ENCODE measurements around the gene MORN5.

DNA sequence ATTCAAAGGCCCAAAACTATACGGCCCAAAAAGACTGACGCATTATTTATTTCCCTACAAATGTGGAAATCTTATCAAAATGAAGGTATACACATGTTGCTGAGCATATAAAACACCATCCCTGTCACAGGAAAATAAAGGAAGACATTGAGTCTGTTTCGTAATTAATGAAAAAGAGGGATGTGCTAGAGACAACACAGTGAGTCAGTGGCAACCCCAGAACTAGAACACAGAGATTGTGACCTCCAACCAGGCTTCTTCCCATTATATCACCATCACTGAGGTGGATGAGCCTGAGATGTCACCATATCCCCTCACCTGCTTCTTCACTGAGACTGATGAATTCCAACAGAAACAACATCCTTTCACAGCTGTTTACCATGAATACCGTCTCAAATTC is 3.9 kb upstream of the MORN5 start:
- TF ChIP-seq HDGF (IDR thresholded peaks at IDR 0.05) (no peak), NRF1 (conservative IDR thresholded peaks at IDR 0.05 in 1 of 2, IDR thresholded peaks at IDR 0.05 in 1 of 2) (no peak), POLR2AphosphoS2 (IDR thresholded peaks at IDR 0.05; ENCODE audit: low read length) (no peak), TGIF2 (CRISPR knock-in tag; IDR thresholded peaks at IDR 0.05) (no peak), KAT2B (IDR thresholded peaks at IDR 0.05; ENCODE audit: low read depth, low read length) (no peak), LEF1 (IDR thresholded peaks at IDR 0.05) (no peak), ZFPM2 (CRISPR knock-in tag; IDR thresholded peaks at IDR 0.05) (no peak), FOXJ3 (CRISPR knock-in tag; IDR thresholded peaks at IDR 0.05) (no peak), XRCC5 (IDR thresholded peaks at IDR 0.05; ENCODE audit: low read depth, low read length) (no peak), ZNF165 (CRISPR knock-in tag; IDR thresholded peaks at IDR 0.05; ENCODE audit: borderline replicate concordance) (no peak)
- TF ChIP-seq, protein P1, sequence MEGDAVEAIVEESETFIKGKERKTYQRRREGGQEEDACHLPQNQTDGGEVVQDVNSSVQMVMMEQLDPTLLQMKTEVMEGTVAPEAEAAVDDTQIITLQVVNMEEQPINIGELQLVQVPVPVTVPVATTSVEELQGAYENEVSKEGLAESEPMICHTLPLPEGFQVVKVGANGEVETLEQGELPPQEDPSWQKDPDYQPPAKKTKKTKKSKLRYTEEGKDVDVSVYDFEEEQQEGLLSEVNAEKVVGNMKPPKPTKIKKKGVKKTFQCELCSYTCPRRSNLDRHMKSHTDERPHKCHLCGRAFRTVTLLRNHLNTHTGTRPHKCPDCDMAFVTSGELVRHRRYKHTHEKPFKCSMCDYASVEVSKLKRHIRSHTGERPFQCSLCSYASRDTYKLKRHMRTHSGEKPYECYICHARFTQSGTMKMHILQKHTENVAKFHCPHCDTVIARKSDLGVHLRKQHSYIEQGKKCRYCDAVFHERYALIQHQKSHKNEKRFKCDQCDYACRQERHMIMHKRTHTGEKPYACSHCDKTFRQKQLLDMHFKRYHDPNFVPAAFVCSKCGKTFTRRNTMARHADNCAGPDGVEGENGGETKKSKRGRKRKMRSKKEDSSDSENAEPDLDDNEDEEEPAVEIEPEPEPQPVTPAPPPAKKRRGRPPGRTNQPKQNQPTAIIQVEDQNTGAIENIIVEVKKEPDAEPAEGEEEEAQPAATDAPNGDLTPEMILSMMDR (IDR thresholded peaks at IDR 0.05 in 2 of 3, conservative IDR thresholded peaks at IDR 0.05 in 1 of 3; ENCODE audit: insufficient read depth in 2 of 3, low read depth in 1 of 3, low read length in 3 of 3): no peak

Measured in K562 (cell line).